Astrocyte (in vitro differentiated cells and primary cell): ENCODE data around the gene TBC1D8B. TPM values are rescaled to one million over a fixed set of nuclear protein-coding genes. Genes with fewer than 3 reads are reported as not detected.
A peak's percentile ranks its signal among the peaks of the same experiment; 100 is the strongest.

Experiments
- DNase-seq: peaks from one replicate; pipeline ENCODE4 v3.0.0-alpha.2; 2010; ENCODE audit warnings: low read depth
- FAIRE-seq: peaks from 2 replicates; lab custom pipeline; 2011; peaks lifted over from hg19 to GRCh38; lab: Jason Lieb, UNC
- H2AFZ ChIP-seq: 2 replicates; pipeline ENCODE4 v1.6.0; 2012; ENCODE audit warnings: low read depth, low read length, inconsistent platforms
- H3K27ac ChIP-seq: 2 replicates; pipeline ENCODE4 v1.5.1; 2011; ENCODE audit warnings: low read depth, low read length, inconsistent platforms
- H3K27me3 ChIP-seq: 2 replicates; pipeline ENCODE4 v1.6.0; 2011; ENCODE audit warnings: low read length, inconsistent platforms; ENCODE audit not compliant: insufficient read depth
- H3K36me3 ChIP-seq: 2 replicates; pipeline ENCODE4 v1.5.1; 2011; ENCODE audit warnings: low read length, inconsistent platforms; ENCODE audit not compliant: insufficient read depth
- H3K4me1 ChIP-seq: 2 replicates; pipeline ENCODE4 v1.5.1; 2011; ENCODE audit warnings: low read length, inconsistent platforms; ENCODE audit not compliant: insufficient read depth
- H3K4me2 ChIP-seq: 2 replicates; pipeline ENCODE4 v1.6.0; 2012; ENCODE audit warnings: low read length, inconsistent platforms
- H3K4me3 ChIP-seq: 2 replicates; pipeline ENCODE4 v1.5.1; 2011; ENCODE audit warnings: low read depth, mild to moderate bottlenecking, low read length, inconsistent platforms; ENCODE audit not compliant: insufficient read depth
- H3K79me2 ChIP-seq: 2 replicates; pipeline ENCODE4 v1.6.0; 2012; ENCODE audit warnings: mild to moderate bottlenecking, low read length, inconsistent platforms; ENCODE audit not compliant: insufficient read depth
- H3K9ac ChIP-seq: 2 replicates; pipeline ENCODE4 v1.6.0; 2012; ENCODE audit warnings: mild to moderate bottlenecking, low read length, inconsistent platforms
- H3K9me3 ChIP-seq: 2 replicates; pipeline ENCODE4 v1.5.1; 2012; ENCODE audit warnings: low read depth, mild to moderate bottlenecking, low read length, inconsistent platforms; ENCODE audit not compliant: insufficient read depth
- H4K20me1 ChIP-seq: 2 replicates; pipeline ENCODE4 v1.6.0; 2012; ENCODE audit warnings: low read length, inconsistent platforms; ENCODE audit not compliant: insufficient read depth
- H3K27ac Mint-ChIP-seq: one replicate; pipeline ENCODE4 v1.8.0; 2021; ENCODE audit warnings: mild to moderate bottlenecking, mixed read lengths; ENCODE audit not compliant: unreplicated experiment
- H3K27me3 Mint-ChIP-seq: one replicate; pipeline ENCODE4 v1.8.0; 2021; ENCODE audit warnings: low read depth, mixed read lengths; ENCODE audit not compliant: unreplicated experiment
- H3K36me3 Mint-ChIP-seq: one replicate; pipeline ENCODE4 v1.8.0; 2021; ENCODE audit warnings: low read depth, mixed read lengths; ENCODE audit not compliant: unreplicated experiment
- H3K4me1 Mint-ChIP-seq: one replicate; pipeline ENCODE4 v1.8.0; 2021; ENCODE audit warnings: low read depth, mixed read lengths; ENCODE audit not compliant: unreplicated experiment
- H3K4me3 Mint-ChIP-seq: one replicate; pipeline ENCODE4 v1.8.0; 2021; ENCODE audit warnings: mild to moderate bottlenecking, moderate library complexity, mixed read lengths; ENCODE audit not compliant: unreplicated experiment
- H3K9me3 Mint-ChIP-seq: one replicate; pipeline ENCODE4 v1.8.0; 2021; ENCODE audit warnings: mild to moderate bottlenecking, mixed read lengths; ENCODE audit not compliant: unreplicated experiment
- EZH2 ChIP-seq: IDR thresholded peaks from 2 replicates; pipeline ENCODE4 v1.6.1; 2012; ENCODE audit warnings: mild to moderate bottlenecking, low read length, inconsistent platforms; ENCODE audit not compliant: insufficient read depth
- total RNA-seq: library from RNA; stranded (reverse); gene quantifications from 2 replicates; pipeline ENCODE4 v1.2.1, GENCODE V29; 2021
- TF ChIP-seq, protein P1 (sequence below): IDR thresholded peaks from 2 replicates; pipeline ENCODE4 v1.5.1; 2011; ENCODE audit warnings: low read depth, mild to moderate bottlenecking, inconsistent platforms, low read length, moderate library complexity; ENCODE audit not compliant: insufficient read depth

The TBC1D8B gene
- total RNA-seq, 1 donor from 2014 or later, result 12.1 TPM

- H4K20me1 ChIP-seq, result no peaks in the 10 kb centered on the region
- DNase-seq (peak; percentile 14), FAIRE-seq (no peak)
- no peaks in the 10 kb centered on the region for H3K36me3 Mint-ChIP-seq
- H3K4me3 ChIP-seq, result no peak overlapping the region
- H2AFZ ChIP-seq, result no peak overlapping the region
- H3K4me3 Mint-ChIP-seq, result no peak overlapping the region
- H3K9me3 Mint-ChIP-seq, result no peaks in the 10 kb centered on the region
- no peaks in the 10 kb centered on the region for H3K4me1 ChIP-seq
- H3K9ac ChIP-seq, result no peak overlapping the region
- no peak overlapping the region for H3K27ac ChIP-seq
- H3K27me3 ChIP-seq, result no peaks in the 10 kb centered on the region
- TF ChIP-seq EZH2, result no peak
- TF ChIP-seq, protein P1, sequence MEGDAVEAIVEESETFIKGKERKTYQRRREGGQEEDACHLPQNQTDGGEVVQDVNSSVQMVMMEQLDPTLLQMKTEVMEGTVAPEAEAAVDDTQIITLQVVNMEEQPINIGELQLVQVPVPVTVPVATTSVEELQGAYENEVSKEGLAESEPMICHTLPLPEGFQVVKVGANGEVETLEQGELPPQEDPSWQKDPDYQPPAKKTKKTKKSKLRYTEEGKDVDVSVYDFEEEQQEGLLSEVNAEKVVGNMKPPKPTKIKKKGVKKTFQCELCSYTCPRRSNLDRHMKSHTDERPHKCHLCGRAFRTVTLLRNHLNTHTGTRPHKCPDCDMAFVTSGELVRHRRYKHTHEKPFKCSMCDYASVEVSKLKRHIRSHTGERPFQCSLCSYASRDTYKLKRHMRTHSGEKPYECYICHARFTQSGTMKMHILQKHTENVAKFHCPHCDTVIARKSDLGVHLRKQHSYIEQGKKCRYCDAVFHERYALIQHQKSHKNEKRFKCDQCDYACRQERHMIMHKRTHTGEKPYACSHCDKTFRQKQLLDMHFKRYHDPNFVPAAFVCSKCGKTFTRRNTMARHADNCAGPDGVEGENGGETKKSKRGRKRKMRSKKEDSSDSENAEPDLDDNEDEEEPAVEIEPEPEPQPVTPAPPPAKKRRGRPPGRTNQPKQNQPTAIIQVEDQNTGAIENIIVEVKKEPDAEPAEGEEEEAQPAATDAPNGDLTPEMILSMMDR, result peak; percentile 28
- H3K4me1 Mint-ChIP-seq, result no peaks in the 10 kb centered on the region
- H3K79me2 ChIP-seq, result no peaks in the 10 kb centered on the region
- H3K27me3 Mint-ChIP-seq, result no peaks in the 10 kb centered on the region
- H3K4me2 ChIP-seq, result no peak overlapping the region
- no peaks in the 10 kb centered on the region for H3K9me3 ChIP-seq
- no peak overlapping the region for H3K27ac Mint-ChIP-seq
- H3K36me3 ChIP-seq, result no peaks in the 10 kb centered on the region
Measured at GRCh38 chrX:106874075-106874474, 71.6 kb downstream of the TBC1D8B start.

- no peaks in the 10 kb centered on the region for H4K20me1 ChIP-seq
- no peak overlapping the region for H3K27ac ChIP-seq
- H3K4me3 Mint-ChIP-seq, result no peak overlapping the region
- no peak overlapping the region for H3K9ac ChIP-seq
- TF ChIP-seq, protein P1, result no peak
- no peak for TF ChIP-seq EZH2
- H3K27me3 Mint-ChIP-seq, result no peaks in the 10 kb centered on the region
- FAIRE-seq, result peak; percentile 68
- no peaks in the 10 kb centered on the region for H3K4me1 ChIP-seq
- H3K4me1 Mint-ChIP-seq, result no peaks in the 10 kb centered on the region
- H3K27me3 ChIP-seq, result no peaks in the 10 kb centered on the region
- peak; percentile 8 for DNase-seq
- no peaks in the 10 kb centered on the region for H3K36me3 Mint-ChIP-seq
- H2AFZ ChIP-seq, result no peak overlapping the region
- no peak overlapping the region for H3K4me3 ChIP-seq
- no peaks in the 10 kb centered on the region for H3K9me3 Mint-ChIP-seq
- H3K36me3 ChIP-seq, result no peaks in the 10 kb centered on the region
- no peak overlapping the region for H3K27ac Mint-ChIP-seq
- H3K79me2 ChIP-seq, result no peaks in the 10 kb centered on the region
- no peaks in the 10 kb centered on the region for H3K9me3 ChIP-seq
- no peak overlapping the region for H3K4me2 ChIP-seq
Measured at GRCh38 chrX:106875151-106875550, 72.7 kb downstream of the TBC1D8B start.

GRCh38 chrX:106889468-106889867, 87.0 kb downstream of the TBC1D8B start:
- Histone ChIP-seq H2AFZ (no peak overlapping the region), H4K20me1 (no peaks in the 10 kb centered on the region), H3K36me3 (no peaks in the 10 kb centered on the region), H3K9me3 (no peaks in the 10 kb centered on the region), H3K9ac (no peak overlapping the region), H3K4me2 (no peak overlapping the region), H3K27me3 (no peaks in the 10 kb centered on the region), H3K27ac (no peak overlapping the region), H3K79me2 (no peaks in the 10 kb centered on the region), H3K4me1 (peaks cover under 1% of the 10 kb centered on the region), H3K4me3 (no peak overlapping the region)
- no peak overlapping the region for H3K27ac Mint-ChIP-seq
- no peak for FAIRE-seq
- TF ChIP-seq EZH2, result no peak
- TF ChIP-seq, protein P1, result no peak
- no peak overlapping the region for H3K4me3 Mint-ChIP-seq
- no peaks in the 10 kb centered on the region for H3K9me3 Mint-ChIP-seq
- no peaks in the 10 kb centered on the region for H3K27me3 Mint-ChIP-seq
- no peaks in the 10 kb centered on the region for H3K4me1 Mint-ChIP-seq
- no peaks in the 10 kb centered on the region for H3K36me3 Mint-ChIP-seq
- no peak for DNase-seq
